ENCODE results near the gene SULT1A1.
"Not testable (repeated sequence)": the region's sequence is repeated elsewhere in the genome, so short reads cannot be mapped to it uniquely, and the experiment has no call there.

The SULT1A1 gene

DNA sequence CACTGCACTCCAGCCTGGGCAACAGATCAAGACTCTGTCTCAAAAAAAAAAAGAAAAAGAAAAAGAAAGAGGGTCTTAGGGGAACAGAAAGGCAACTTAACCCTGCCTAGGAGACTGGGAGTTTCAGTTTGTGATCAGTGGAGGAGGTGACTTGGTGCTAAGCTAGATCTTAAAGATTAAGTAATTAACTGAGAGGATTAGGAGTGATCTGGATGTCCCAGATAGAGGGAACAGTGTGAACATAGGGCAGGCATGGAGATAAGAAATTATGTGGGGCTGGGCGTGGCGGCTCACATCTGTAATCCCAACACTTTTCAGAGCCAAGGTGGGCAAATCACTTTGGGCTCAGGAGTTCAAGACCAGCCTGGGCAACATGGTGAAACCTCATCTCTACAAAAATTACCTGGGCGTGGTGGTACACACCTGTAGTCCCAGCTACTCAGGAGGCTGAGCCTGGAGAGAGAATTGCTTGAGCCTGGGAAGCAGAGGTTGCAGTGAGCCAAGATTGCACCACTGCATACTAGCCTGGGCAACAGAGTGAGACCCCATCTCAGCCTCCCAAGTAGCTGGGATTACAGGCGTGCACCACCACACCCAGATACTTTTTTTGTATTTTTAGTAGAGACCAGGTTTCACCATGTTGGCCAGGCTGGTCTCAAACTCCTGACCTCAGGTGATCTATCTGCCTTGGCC lies 43.5 kb downstream of the SULT1A1 start:
- H3K27ac Mint-ChIP-seq; ATAC-seq (ENCODE audit: low read depth); H3K9me3 Mint-ChIP-seq; H3K4me3 Mint-ChIP-seq; H3K27me3 Mint-ChIP-seq; DNase-seq (ENCODE audit: low spot score in 2 of 2): not testable (repeated sequence)
- Mint-ChIP-seq H3K4me1 (peaks cover 11% of the 10 kb centered on the region), H3K36me3 (peaks cover 18% of the 10 kb centered on the region)

GRCh38 chr16:28563218-28563617 lies 46.6 kb downstream of the SULT1A1 start:
- ATAC-seq (ENCODE audit: low read depth) (no peak), DNase-seq (ENCODE audit: low spot score in 2 of 2) (no peak)
- Mint-ChIP-seq H3K27ac (no peak overlapping the region), H3K4me3 (no peak overlapping the region), H3K27me3 (no peaks in the 10 kb centered on the region), H3K4me1 (peaks cover 11% of the 10 kb centered on the region), H3K36me3 (peaks cover 21% of the 10 kb centered on the region), H3K9me3 (peaks cover 6% of the 10 kb centered on the region)

- peaks cover 11% of the 10 kb centered on the region for H3K4me1 Mint-ChIP-seq
- no peak overlapping the region for H3K4me3 Mint-ChIP-seq
- no peak overlapping the region for H3K27ac Mint-ChIP-seq
- ATAC-seq (ENCODE audit: low read depth) (no peak), DNase-seq (ENCODE audit: low spot score in 2 of 2) (no peak)
- no peaks in the 10 kb centered on the region for H3K27me3 Mint-ChIP-seq
- peaks cover 3% of the 10 kb centered on the region for H3K9me3 Mint-ChIP-seq
- H3K36me3 Mint-ChIP-seq: peaks cover 19% of the 10 kb centered on the region
Measured at GRCh38 chr16:28562199-28562598, 47.6 kb downstream of the SULT1A1 start.

- peaks cover 3% of the 10 kb centered on the region for H3K9me3 Mint-ChIP-seq
- no peak overlapping the region for H3K4me3 Mint-ChIP-seq
- H3K27ac Mint-ChIP-seq: no peak overlapping the region
- peaks cover 19% of the 10 kb centered on the region for H3K36me3 Mint-ChIP-seq
- ATAC-seq (ENCODE audit: low read depth): no peak
- DNase-seq (ENCODE audit: low spot score in 2 of 2): no peak
- peaks cover 12% of the 10 kb centered on the region for H3K4me1 Mint-ChIP-seq
- no peaks in the 10 kb centered on the region for H3K27me3 Mint-ChIP-seq
Measured at GRCh38 chr16:28561557-28562187, 48.2 kb downstream of the SULT1A1 start.

- H3K9me3 Mint-ChIP-seq: no peaks in the 10 kb centered on the region
- no peak overlapping the region for H3K27ac Mint-ChIP-seq
- no peak overlapping the region for H3K4me3 Mint-ChIP-seq
- DNase-seq (ENCODE audit: low spot score in 2 of 2) (no peak), ATAC-seq (ENCODE audit: low read depth) (no peak)
- peaks cover 19% of the 10 kb centered on the region for H3K4me1 Mint-ChIP-seq
- peaks cover 9% of the 10 kb centered on the region for H3K36me3 Mint-ChIP-seq
- no peaks in the 10 kb centered on the region for H3K27me3 Mint-ChIP-seq
Measured at GRCh38 chr16:28558456-28558855, 51.4 kb downstream of the SULT1A1 start.

GRCh38 chr16:28556914-28557320 lies 52.9 kb downstream of the SULT1A1 start:
- Mint-ChIP-seq H3K4me1 (peaks cover 16% of the 10 kb centered on the region), H3K27me3 (no peaks in the 10 kb centered on the region), H3K27ac (no peak overlapping the region), H3K36me3 (peaks cover 9% of the 10 kb centered on the region), H3K4me3 (no peak overlapping the region), H3K9me3 (no peaks in the 10 kb centered on the region)
- ATAC-seq (ENCODE audit: low read depth): no peak
- no peak for DNase-seq (ENCODE audit: low spot score in 2 of 2)

GRCh38 chr16:28555561-28555960 lies 54.3 kb downstream of the SULT1A1 start:
- Mint-ChIP-seq H3K9me3 (no peaks in the 10 kb centered on the region), H3K4me1 (peaks cover 16% of the 10 kb centered on the region), H3K36me3 (peaks cover 9% of the 10 kb centered on the region), H3K27me3 (no peaks in the 10 kb centered on the region), H3K4me3 (no peak overlapping the region), H3K27ac (no peak overlapping the region)
- ATAC-seq (ENCODE audit: low read depth): no peak
- no peak for DNase-seq (ENCODE audit: low spot score in 2 of 2)

Measured in memory B cell (primary cell).